HepG2 (cell line): ENCODE measurements around the gene TGM1. TPM values are rescaled to one million over a fixed set of nuclear protein-coding genes. Genes with fewer than 3 reads are reported as not detected.

Experiments
- FLYWCH1 ChIP-seq: sonication (generic); formaldehyde crosslinking; IDR thresholded peaks from 2 replicates; pipeline ENCODE4 v1.8.1; 2023; ENCODE audit warnings: mild to moderate bottlenecking, missing genetic modification reagents
- GMEB2 ChIP-seq: IDR thresholded peaks from 2 replicates; pipeline ENCODE4 v1.6.1; 2016; ENCODE audit warnings: missing biosample characterization, missing genetic modification reagents, low read depth
- KLF12 ChIP-seq: sonication (generic); formaldehyde crosslinking; IDR thresholded peaks from 2 replicates; pipeline ENCODE4 v1.4.0; 2020; ENCODE audit warnings: missing genetic modification reagents, borderline replicate concordance
- KMT2B ChIP-seq: IDR thresholded peaks from 2 replicates; pipeline ENCODE4 v1.6.1; 2016; ENCODE audit warnings: missing genetic modification reagents, missing compliant biosample characterization
- MIER2 ChIP-seq: IDR thresholded peaks from 2 replicates; pipeline ENCODE4 v1.6.1; 2016; ENCODE audit warnings: missing biosample characterization, missing genetic modification reagents
- MTF1 ChIP-seq: sonication (generic); formaldehyde crosslinking; IDR thresholded peaks from 2 replicates; pipeline ENCODE4 v1.5.0; 2020; ENCODE audit warnings: missing genetic modification reagents
- PRDM15 ChIP-seq: sonication (generic); formaldehyde crosslinking; IDR thresholded peaks from 2 replicates; pipeline ENCODE4 v1.4.0; 2020; ENCODE audit warnings: missing genetic modification reagents
- SETDB1 ChIP-seq: sonication (generic); formaldehyde crosslinking; IDR thresholded peaks from 2 replicates; pipeline ENCODE4 v1.5.1; 2020; ENCODE audit warnings: missing genetic modification reagents, mild to moderate bottlenecking, borderline replicate concordance
- TCF12 ChIP-seq, 2 experiments: fragments of 450-650 bp in 1 of 2; sonication (generic) in 1 of 2; formaldehyde crosslinking in 1 of 2; IDR thresholded peaks; 2 replicates each; pipeline versions ENCODE4 v1.6.1 to v1.8.0; 2017 to 2022; ENCODE audit warnings: antibody characterized with exemption in 1 of 2, mild to moderate bottlenecking in 1 of 2, missing genetic modification reagents in 1 of 2, moderate library complexity in 1 of 2
- TEAD2 ChIP-seq: sonication (generic); formaldehyde crosslinking; IDR thresholded peaks from 2 replicates; pipeline ENCODE4 v1.9.0; 2021; ENCODE audit warnings: missing genetic modification reagents
- ZNF687 ChIP-seq: sonication (generic); formaldehyde crosslinking; IDR thresholded peaks from 2 replicates; pipeline ENCODE4 v1.5.1; 2020; ENCODE audit warnings: mild to moderate bottlenecking, missing genetic modification reagents, moderate library complexity
- polyA plus RNA-seq, 8 experiments: library from polyadenylated mRNA; depleted of rRNA in 3 of 8; stranded (reverse) in 7 of 8; unstranded in 1 of 8; fragments of >200 nt; fragmentation: Illumina TruSeq in 4 of 8; extraction: Trizol in 4 of 8; gene quantifications; 2 replicates each; pipeline versions ENCODE4 v1.2.1 to v1.2.3, GENCODE V29; 2011 to 2016; ENCODE audit warnings: low read depth in 4 of 8, missing spikeins in 1 of 8, mixed read lengths in 1 of 8; ENCODE audit not compliant: insufficient read depth in 1 of 8
- total RNA-seq, 5 experiments: library from RNA; depleted of rRNA; stranded (reverse); fragments of >200 nt; fragmentation: Illumina TruSeq; extraction: Trizol; gene quantifications; 2 replicates each; pipeline ENCODE4 v1.2.3, GENCODE V29; 2016; ENCODE audit warnings: low read depth in 1 of 5
- TF ChIP-seq, protein P1 (sequence below): sonication (generic); formaldehyde crosslinking; IDR thresholded peaks from 2 replicates; pipeline ENCODE4 v1.4.0; 2020; ENCODE audit warnings: missing genetic modification reagents, borderline replicate concordance
- TF ChIP-seq, protein P2 (sequence below): sonication (generic); formaldehyde crosslinking; IDR thresholded peaks from 2 replicates; pipeline ENCODE4 v1.8.1; 2023; ENCODE audit warnings: mild to moderate bottlenecking, missing genetic modification reagents

The TGM1 gene
- total and polyA plus RNA-seq, 2 of the 13 experiments (the other 11 are each of a cell fraction or from before 2014, with no cell fraction given) = 3.2 to 10.6 TPM

- TF ChIP-seq, protein P1, sequence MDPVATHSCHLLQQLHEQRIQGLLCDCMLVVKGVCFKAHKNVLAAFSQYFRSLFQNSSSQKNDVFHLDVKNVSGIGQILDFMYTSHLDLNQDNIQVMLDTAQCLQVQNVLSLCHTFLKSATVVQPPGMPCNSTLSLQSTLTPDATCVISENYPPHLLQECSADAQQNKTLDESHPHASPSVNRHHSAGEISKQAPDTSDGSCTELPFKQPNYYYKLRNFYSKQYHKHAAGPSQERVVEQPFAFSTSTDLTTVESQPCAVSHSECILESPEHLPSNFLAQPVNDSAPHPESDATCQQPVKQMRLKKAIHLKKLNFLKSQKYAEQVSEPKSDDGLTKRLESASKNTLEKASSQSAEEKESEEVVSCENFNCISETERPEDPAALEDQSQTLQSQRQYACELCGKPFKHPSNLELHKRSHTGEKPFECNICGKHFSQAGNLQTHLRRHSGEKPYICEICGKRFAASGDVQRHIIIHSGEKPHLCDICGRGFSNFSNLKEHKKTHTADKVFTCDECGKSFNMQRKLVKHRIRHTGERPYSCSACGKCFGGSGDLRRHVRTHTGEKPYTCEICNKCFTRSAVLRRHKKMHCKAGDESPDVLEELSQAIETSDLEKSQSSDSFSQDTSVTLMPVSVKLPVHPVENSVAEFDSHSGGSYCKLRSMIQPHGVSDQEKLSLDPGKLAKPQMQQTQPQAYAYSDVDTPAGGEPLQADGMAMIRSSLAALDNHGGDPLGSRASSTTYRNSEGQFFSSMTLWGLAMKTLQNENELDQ (CRISPR knock-in tag) = no peak
- TF ChIP-seq GMEB2 (CRISPR knock-in tag) (no peak), FLYWCH1 (CRISPR knock-in tag) (no peak), TCF12 (IDR thresholded peaks at IDR 0.05) (no peak), TCF12 (CRISPR knock-in tag; IDR thresholded peaks at IDR 0.05) (no peak), MTF1 (CRISPR knock-in tag) (no peak), KLF12 (CRISPR knock-in tag) (no peak), ZNF687 (peak; percentile 60), MIER2 (CRISPR knock-in tag) (peak; percentile 85), TEAD2 (0 out of 2 replicates have a peak, but pooled peaks have one; percentile 14), SETDB1 (CRISPR knock-in tag) (no peak), KMT2B (CRISPR knock-in tag) (no peak; the same call in 1 of the 2 replicates), PRDM15 (no peak)
- TF ChIP-seq, protein P2, sequence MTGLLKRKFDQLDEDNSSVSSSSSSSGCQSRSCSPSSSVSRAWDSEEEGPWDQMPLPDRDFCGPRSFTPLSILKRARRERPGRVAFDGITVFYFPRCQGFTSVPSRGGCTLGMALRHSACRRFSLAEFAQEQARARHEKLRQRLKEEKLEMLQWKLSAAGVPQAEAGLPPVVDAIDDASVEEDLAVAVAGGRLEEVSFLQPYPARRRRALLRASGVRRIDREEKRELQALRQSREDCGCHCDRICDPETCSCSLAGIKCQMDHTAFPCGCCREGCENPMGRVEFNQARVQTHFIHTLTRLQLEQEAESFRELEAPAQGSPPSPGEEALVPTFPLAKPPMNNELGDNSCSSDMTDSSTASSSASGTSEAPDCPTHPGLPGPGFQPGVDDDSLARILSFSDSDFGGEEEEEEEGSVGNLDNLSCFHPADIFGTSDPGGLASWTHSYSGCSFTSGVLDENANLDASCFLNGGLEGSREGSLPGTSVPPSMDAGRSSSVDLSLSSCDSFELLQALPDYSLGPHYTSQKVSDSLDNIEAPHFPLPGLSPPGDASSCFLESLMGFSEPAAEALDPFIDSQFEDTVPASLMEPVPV (CRISPR knock-in tag) = no peak
Measured at GRCh38 chr14:24296341-24297157, 33.6 kb upstream of the TGM1 start (continued).
